Measurements from ENCODE around the gene KRT85. TPM values are rescaled to one million over a fixed set of nuclear protein-coding genes. Genes with fewer than 3 reads are reported as not detected.

KRT85 gene
- total RNA-seq, 2 experiments from 2014 or later, result not detected

DNA sequence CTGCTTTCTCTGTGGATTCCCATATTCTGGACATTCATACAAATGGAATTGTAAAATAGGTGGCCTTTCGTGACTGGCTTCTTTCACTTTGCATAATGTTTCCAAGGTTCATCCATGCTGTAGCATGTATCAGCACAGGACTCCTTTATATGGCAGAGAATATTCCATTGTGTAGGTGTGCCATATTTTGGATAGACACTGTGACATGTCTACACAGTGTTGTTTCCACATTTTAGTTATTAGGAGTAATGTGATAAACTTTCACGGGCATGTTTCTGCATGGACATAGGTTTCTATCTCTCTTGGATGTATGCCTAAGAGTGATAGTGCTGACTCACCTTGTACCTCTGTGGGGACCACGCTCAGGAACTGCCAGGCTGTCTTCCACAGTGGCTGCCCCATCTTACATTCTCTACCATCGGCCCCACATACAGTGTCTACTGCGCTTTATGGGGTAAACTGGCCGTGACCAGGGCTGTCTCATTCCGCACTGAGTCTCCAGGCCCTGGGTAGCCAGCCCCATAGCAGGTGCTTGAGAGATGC is 25.3 kb upstream of the KRT85 start:
- Histone ChIP-seq H3K27me3 (ENCODE audit: control insufficient read depth in 1 of 2, insufficient read depth in 2 of 2, low read length in 2 of 2) (peaks cover 0 to 3% of the 10 kb centered on the region in 2 experiments), H3K27ac (ENCODE audit: low read depth in 1 of 2, low read length in 2 of 2) (no peak overlapping the region), H3K4me1 (ENCODE audit: insufficient read depth, low read length) (no peaks in the 10 kb centered on the region), H3K4me3 (ENCODE audit: low read length) (no peak overlapping the region), H3K9me3 (ENCODE audit: control insufficient read depth in 1 of 2, insufficient read depth in 1 of 2, low read length in 2 of 2) (no peaks in the 10 kb centered on the region), H3K36me3 (ENCODE audit: insufficient read depth, low read length) (no peaks in the 10 kb centered on the region)
- TF ChIP-seq, protein P1, sequence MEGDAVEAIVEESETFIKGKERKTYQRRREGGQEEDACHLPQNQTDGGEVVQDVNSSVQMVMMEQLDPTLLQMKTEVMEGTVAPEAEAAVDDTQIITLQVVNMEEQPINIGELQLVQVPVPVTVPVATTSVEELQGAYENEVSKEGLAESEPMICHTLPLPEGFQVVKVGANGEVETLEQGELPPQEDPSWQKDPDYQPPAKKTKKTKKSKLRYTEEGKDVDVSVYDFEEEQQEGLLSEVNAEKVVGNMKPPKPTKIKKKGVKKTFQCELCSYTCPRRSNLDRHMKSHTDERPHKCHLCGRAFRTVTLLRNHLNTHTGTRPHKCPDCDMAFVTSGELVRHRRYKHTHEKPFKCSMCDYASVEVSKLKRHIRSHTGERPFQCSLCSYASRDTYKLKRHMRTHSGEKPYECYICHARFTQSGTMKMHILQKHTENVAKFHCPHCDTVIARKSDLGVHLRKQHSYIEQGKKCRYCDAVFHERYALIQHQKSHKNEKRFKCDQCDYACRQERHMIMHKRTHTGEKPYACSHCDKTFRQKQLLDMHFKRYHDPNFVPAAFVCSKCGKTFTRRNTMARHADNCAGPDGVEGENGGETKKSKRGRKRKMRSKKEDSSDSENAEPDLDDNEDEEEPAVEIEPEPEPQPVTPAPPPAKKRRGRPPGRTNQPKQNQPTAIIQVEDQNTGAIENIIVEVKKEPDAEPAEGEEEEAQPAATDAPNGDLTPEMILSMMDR (IDR thresholded peaks at IDR 0.05), result no peak
- Mint-ChIP-seq H3K27ac (no peak overlapping the region), H3K36me3 (ENCODE audit: low read depth) (no peaks in the 10 kb centered on the region), H3K4me3 (no peak overlapping the region), H3K4me1 (ENCODE audit: low read depth) (no peaks in the 10 kb centered on the region), H3K9me3 (no peaks in the 10 kb centered on the region), H3K27me3 (peaks cover 14% of the 10 kb centered on the region)
- POLR2A ChIA-PET, result no interaction called here
- ATAC-seq (ENCODE audit: poor library complexity), result no peak
- intact Hi-C loops (cut with DNase I, micrococcal nuclease), result no loop called here
- CTCF ChIA-PET, result no interaction called here
- DNase-seq, result no peak

DNA sequence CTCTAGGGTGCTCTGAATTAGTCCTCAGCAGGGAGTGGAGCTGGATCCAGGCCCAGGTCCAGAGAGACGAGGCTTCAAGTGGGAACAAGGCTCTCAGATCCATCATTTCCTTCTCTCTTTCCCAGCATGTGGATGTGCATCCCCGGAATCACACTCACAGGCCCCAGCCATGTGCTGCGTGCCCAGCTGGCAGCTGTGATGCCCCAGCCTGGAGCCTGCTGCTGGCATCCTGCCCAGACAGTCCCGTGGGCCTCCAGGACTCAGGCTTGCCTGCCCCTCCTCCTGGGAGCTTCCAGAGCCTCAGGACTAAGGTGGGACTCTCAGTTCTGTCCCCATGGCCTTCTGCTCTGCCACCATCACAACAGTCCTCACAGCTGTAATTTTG is 24.3 kb upstream of the KRT85 start:
- H3K36me3 ChIP-seq (ENCODE audit: insufficient read depth, low read length), result no peaks in the 10 kb centered on the region
- peaks cover 7% of the 10 kb centered on the region for H3K27me3 Mint-ChIP-seq
- H3K27ac Mint-ChIP-seq, result no peak overlapping the region
- no peak overlapping the region for H3K4me3 Mint-ChIP-seq
- no peaks in the 10 kb centered on the region for H3K4me1 Mint-ChIP-seq (ENCODE audit: low read depth)
- DNase-seq, result no peak
- no peak overlapping the region for H3K4me3 ChIP-seq (ENCODE audit: low read length)
- H3K9me3 Mint-ChIP-seq, result no peaks in the 10 kb centered on the region
- TF ChIP-seq, protein P1 (IDR thresholded peaks at IDR 0.05), result no peak
- no peaks in the 10 kb centered on the region for H3K36me3 Mint-ChIP-seq (ENCODE audit: low read depth)
- intact Hi-C loops (cut with DNase I, micrococcal nuclease), result loop anchor here in 1 of 2 experiments (1.0 kb wide), 1 partner anchor 487 kb away; no protein-coding TSS in a partner anchor
- ChIA-PET CTCF (no interaction called here), POLR2A (no interaction called here)
- H3K27ac ChIP-seq (ENCODE audit: low read depth in 1 of 2, low read length in 2 of 2), result no peak overlapping the region
- H3K4me1 ChIP-seq (ENCODE audit: insufficient read depth, low read length), result no peaks in the 10 kb centered on the region
- peaks cover 0 to 3% of the 10 kb centered on the region in 2 experiments for H3K27me3 ChIP-seq (ENCODE audit: control insufficient read depth in 1 of 2, insufficient read depth in 2 of 2, low read length in 2 of 2)
- no peaks in the 10 kb centered on the region for H3K9me3 ChIP-seq (ENCODE audit: control insufficient read depth in 1 of 2, insufficient read depth in 1 of 2, low read length in 2 of 2)
- ATAC-seq (ENCODE audit: poor library complexity), result no peak

DNA sequence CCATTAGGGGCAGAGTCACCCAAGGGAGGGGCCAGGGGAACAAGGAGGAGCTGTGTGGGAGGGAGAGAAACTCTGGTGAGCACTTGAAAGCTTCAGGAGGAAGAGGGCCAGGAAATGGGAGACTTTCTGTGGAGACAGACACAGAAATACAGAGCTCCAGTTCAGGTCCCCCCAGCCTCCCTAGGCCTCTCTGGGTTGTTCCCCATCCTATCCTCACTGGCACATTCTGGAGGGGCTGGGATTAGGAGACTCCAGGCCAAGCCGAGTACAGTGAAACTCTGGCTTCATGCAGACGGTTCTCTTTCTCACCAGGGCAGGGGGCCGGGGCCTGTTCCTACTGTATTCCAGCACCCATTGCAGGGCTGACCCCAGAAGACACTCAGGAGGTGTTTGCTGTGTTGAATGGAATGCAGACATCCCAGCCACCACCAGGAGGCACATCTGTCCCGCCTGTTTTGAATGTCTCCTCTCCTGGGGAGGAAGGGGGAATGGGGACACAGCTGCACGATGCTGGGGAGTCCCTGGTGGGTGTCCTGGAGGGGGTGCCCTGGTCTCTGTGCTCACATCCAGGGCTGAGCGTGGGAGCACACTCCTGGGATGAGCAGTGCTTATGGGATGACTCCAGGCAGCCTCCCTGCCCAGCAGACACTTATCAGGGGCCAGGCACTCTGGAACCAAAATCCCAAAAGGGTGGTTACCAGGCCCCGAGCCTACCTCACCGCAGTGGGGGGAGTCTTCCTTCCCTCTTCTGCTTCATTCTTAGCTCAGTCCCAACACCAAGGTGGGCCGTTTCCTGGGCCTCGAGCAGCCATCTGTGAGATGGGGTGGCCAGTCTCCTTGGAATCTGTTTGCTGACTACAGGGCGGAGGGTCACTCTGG is 23.7 kb upstream of the KRT85 start:
- CTCF ChIA-PET, result no interaction called here
- peaks cover 7% of the 10 kb centered on the region for H3K27me3 Mint-ChIP-seq
- peaks cover 0 to 3% of the 10 kb centered on the region in 2 experiments for H3K27me3 ChIP-seq (ENCODE audit: control insufficient read depth in 1 of 2, insufficient read depth in 2 of 2, low read length in 2 of 2)
- H3K36me3 ChIP-seq (ENCODE audit: insufficient read depth, low read length), result no peaks in the 10 kb centered on the region
- H3K4me3 Mint-ChIP-seq, result no peak overlapping the region
- intact Hi-C loops (cut with DNase I, micrococcal nuclease), result loop anchor here in 1 of 2 experiments (1.0 kb wide), 1 partner anchor 487 kb away; no protein-coding TSS in a partner anchor
- no peaks in the 10 kb centered on the region for H3K4me1 Mint-ChIP-seq (ENCODE audit: low read depth)
- POLR2A ChIA-PET, result no interaction called here
- DNase-seq (peak in 3 of 14 experiments; percentile 8 to 18 (median 10)), ATAC-seq (ENCODE audit: poor library complexity) (no peak)
- H3K27ac Mint-ChIP-seq, result no peak overlapping the region
- H3K4me1 ChIP-seq (ENCODE audit: insufficient read depth, low read length), result no peaks in the 10 kb centered on the region
- no peaks in the 10 kb centered on the region for H3K9me3 ChIP-seq (ENCODE audit: control insufficient read depth in 1 of 2, insufficient read depth in 1 of 2, low read length in 2 of 2)
- H3K4me3 ChIP-seq (ENCODE audit: low read length), result no peak overlapping the region
- no peak overlapping the region for H3K27ac ChIP-seq (ENCODE audit: low read depth in 1 of 2, low read length in 2 of 2)
- TF ChIP-seq, protein P1 (IDR thresholded peaks at IDR 0.05), result no peak
- no peaks in the 10 kb centered on the region for H3K36me3 Mint-ChIP-seq (ENCODE audit: low read depth)
- no peaks in the 10 kb centered on the region for H3K9me3 Mint-ChIP-seq
